ENCODE data around the gene KATNB1.
"Not testable (repeated sequence)": the region's sequence is repeated elsewhere in the genome, so short reads cannot be mapped to it uniquely, and the experiment has no call there.

The KATNB1 gene

GRCh38 chr16:57746316-57746715 lies 10.7 kb downstream of the KATNB1 start:
- not testable (repeated sequence) for H3K36me3 ChIP-seq (ENCODE audit: control insufficient read depth in 1 of 2, insufficient read depth in 2 of 2, low read length in 2 of 2); H4K8ac ChIP-seq (ENCODE audit: low read depth, low read length); H3K9me3 ChIP-seq (ENCODE audit: insufficient read depth, low read depth, low read length); H3K27me3 ChIP-seq (ENCODE audit: insufficient read depth, low read length); H3K79me2 ChIP-seq (ENCODE audit: control insufficient read depth, insufficient read depth, low read length, poor library complexity); H2BK120ac ChIP-seq (ENCODE audit: insufficient read depth, low read length, poor library complexity); H3K4me3 ChIP-seq (ENCODE audit: low read depth, low read length); H3K79me1 ChIP-seq (ENCODE audit: low read length); H2BK12ac ChIP-seq (ENCODE audit: low read length); H3K4ac ChIP-seq (ENCODE audit: low read depth, low read length); H3K4me2 ChIP-seq (ENCODE audit: low read length); H3K23ac ChIP-seq (ENCODE audit: low read length); H3K18ac ChIP-seq (ENCODE audit: low read length); H2AK5ac ChIP-seq (ENCODE audit: low read length); H4K91ac ChIP-seq (ENCODE audit: low read depth, low read length); H3K9ac ChIP-seq (ENCODE audit: low read length); DNase-seq; H2BK5ac ChIP-seq (ENCODE audit: low read depth, low read length, poor library complexity); H3K27ac ChIP-seq (ENCODE audit: low read depth, low read length); H4K12ac ChIP-seq (ENCODE audit: low read depth, low read length); H2AFZ ChIP-seq (ENCODE audit: insufficient read depth, low read length, poor library complexity); H3K14ac ChIP-seq (ENCODE audit: low read length)
- H3K4me1 ChIP-seq (ENCODE audit: control insufficient read depth in 1 of 2, insufficient read depth in 2 of 2, low read length in 2 of 2): peaks cover 11 to 12% of the 10 kb centered on the region in 2 experiments
- WGBS (ENCODE audit: extremely low coverage, insufficient coverage, insufficient read length): no CpG with 5 or more reads among the region's 7 CpGs

- no peak overlapping the region for H2BK5ac ChIP-seq (ENCODE audit: low read depth, low read length, poor library complexity)
- H3K79me1 ChIP-seq (ENCODE audit: low read length): peaks cover 2% of the 10 kb centered on the region
- no peak for DNase-seq
- H3K4me1 ChIP-seq (ENCODE audit: control insufficient read depth in 1 of 2, insufficient read depth in 2 of 2, low read length in 2 of 2): peaks cover 11 to 12% of the 10 kb centered on the region in 2 experiments
- no peak overlapping the region for H3K9ac ChIP-seq (ENCODE audit: low read length)
- H3K36me3 ChIP-seq (ENCODE audit: control insufficient read depth in 1 of 2, insufficient read depth in 2 of 2, low read length in 2 of 2): peaks cover 0 to 9% of the 10 kb centered on the region in 2 experiments
- no peaks in the 10 kb centered on the region for H3K79me2 ChIP-seq (ENCODE audit: control insufficient read depth, insufficient read depth, low read length, poor library complexity)
- no peak overlapping the region for H3K4me2 ChIP-seq (ENCODE audit: low read length)
- H2AK5ac ChIP-seq (ENCODE audit: low read length): no peak overlapping the region
- no peaks in the 10 kb centered on the region for H3K27me3 ChIP-seq (ENCODE audit: insufficient read depth, low read length)
- H3K18ac ChIP-seq (ENCODE audit: low read length): no peak overlapping the region
- H4K8ac ChIP-seq (ENCODE audit: low read depth, low read length): no peak overlapping the region
- H3K4ac ChIP-seq (ENCODE audit: low read depth, low read length): no peak overlapping the region
- H2BK12ac ChIP-seq (ENCODE audit: low read length): no peak overlapping the region
- H3K27ac ChIP-seq (ENCODE audit: low read depth, low read length): no peak overlapping the region
- no peak overlapping the region for H3K14ac ChIP-seq (ENCODE audit: low read length)
- no peak overlapping the region for H4K91ac ChIP-seq (ENCODE audit: low read depth, low read length)
- no peak overlapping the region for H2AFZ ChIP-seq (ENCODE audit: insufficient read depth, low read length, poor library complexity)
- no peak overlapping the region for H3K23ac ChIP-seq (ENCODE audit: low read length)
- H3K4me3 ChIP-seq (ENCODE audit: low read depth, low read length): no peak overlapping the region
- peaks cover 5% of the 10 kb centered on the region for H3K9me3 ChIP-seq (ENCODE audit: insufficient read depth, low read depth, low read length)
- H2BK120ac ChIP-seq (ENCODE audit: insufficient read depth, low read length, poor library complexity): no peak overlapping the region
- H4K12ac ChIP-seq (ENCODE audit: low read depth, low read length): no peak overlapping the region
- no CpG with 5 or more reads among the region's 7 CpGs for WGBS (ENCODE audit: extremely low coverage, insufficient coverage, insufficient read length)
Observed at GRCh38 chr16:57747091-57747490, 11.5 kb downstream of the KATNB1 start.

GRCh38 chr16:57747496-57747895 lies 11.9 kb downstream of the KATNB1 start:
- no peak overlapping the region for H3K4ac ChIP-seq (ENCODE audit: low read depth, low read length)
- no peak overlapping the region for H3K4me3 ChIP-seq (ENCODE audit: low read depth, low read length)
- no peak overlapping the region for H3K27ac ChIP-seq (ENCODE audit: low read depth, low read length)
- no peak overlapping the region for H4K91ac ChIP-seq (ENCODE audit: low read depth, low read length)
- peaks cover 11 to 12% of the 10 kb centered on the region in 2 experiments for H3K4me1 ChIP-seq (ENCODE audit: control insufficient read depth in 1 of 2, insufficient read depth in 2 of 2, low read length in 2 of 2)
- H3K9ac ChIP-seq (ENCODE audit: low read length): no peak overlapping the region
- no peak overlapping the region for H2BK12ac ChIP-seq (ENCODE audit: low read length)
- H3K4me2 ChIP-seq (ENCODE audit: low read length): no peak overlapping the region
- H3K79me2 ChIP-seq (ENCODE audit: control insufficient read depth, insufficient read depth, low read length, poor library complexity): no peaks in the 10 kb centered on the region
- H2BK120ac ChIP-seq (ENCODE audit: insufficient read depth, low read length, poor library complexity): no peak overlapping the region
- H3K9me3 ChIP-seq (ENCODE audit: insufficient read depth, low read depth, low read length): peaks cover 7% of the 10 kb centered on the region
- H3K14ac ChIP-seq (ENCODE audit: low read length): no peak overlapping the region
- H2BK5ac ChIP-seq (ENCODE audit: low read depth, low read length, poor library complexity): no peak overlapping the region
- no peak overlapping the region for H2AFZ ChIP-seq (ENCODE audit: insufficient read depth, low read length, poor library complexity)
- DNase-seq: no peak
- H4K8ac ChIP-seq (ENCODE audit: low read depth, low read length): no peak overlapping the region
- peaks cover 0 to 9% of the 10 kb centered on the region in 2 experiments for H3K36me3 ChIP-seq (ENCODE audit: control insufficient read depth in 1 of 2, insufficient read depth in 2 of 2, low read length in 2 of 2)
- H2AK5ac ChIP-seq (ENCODE audit: low read length): no peak overlapping the region
- no peak overlapping the region for H3K23ac ChIP-seq (ENCODE audit: low read length)
- peaks cover 2% of the 10 kb centered on the region for H3K79me1 ChIP-seq (ENCODE audit: low read length)
- H3K27me3 ChIP-seq (ENCODE audit: insufficient read depth, low read length): no peaks in the 10 kb centered on the region
- no peak overlapping the region for H3K18ac ChIP-seq (ENCODE audit: low read length)
- no CpG with 5 or more reads among the region's 12 CpGs for WGBS (ENCODE audit: extremely low coverage, insufficient coverage, insufficient read length)
- H4K12ac ChIP-seq (ENCODE audit: low read depth, low read length): no peak overlapping the region

- Histone ChIP-seq H3K23ac (ENCODE audit: low read length) (no peak overlapping the region), H4K8ac (ENCODE audit: low read depth, low read length) (no peak overlapping the region)
- WGBS (ENCODE audit: extremely low coverage, insufficient coverage, insufficient read length): no CpG with 5 or more reads among the region's 6 CpGs
Observed at GRCh38 chr16:57747996-57748395, 12.4 kb downstream of the KATNB1 start.

More at GRCh38 chr16:57747996-57748395, 12.4 kb downstream of the KATNB1 start:
- Histone ChIP-seq H2BK120ac (ENCODE audit: insufficient read depth, low read length, poor library complexity) (no peak overlapping the region), H3K9me3 (ENCODE audit: insufficient read depth, low read depth, low read length) (peaks cover 7% of the 10 kb centered on the region), H2BK5ac (ENCODE audit: low read depth, low read length, poor library complexity) (no peak overlapping the region), H3K27me3 (ENCODE audit: insufficient read depth, low read length) (no peaks in the 10 kb centered on the region), H3K4me1 (ENCODE audit: control insufficient read depth in 1 of 2, insufficient read depth in 2 of 2, low read length in 2 of 2) (peaks cover 11 to 12% of the 10 kb centered on the region in 2 experiments), H2AK5ac (ENCODE audit: low read length) (no peak overlapping the region), H2BK12ac (ENCODE audit: low read length) (no peak overlapping the region), H3K9ac (ENCODE audit: low read length) (no peak overlapping the region), H3K27ac (ENCODE audit: low read depth, low read length) (no peak overlapping the region), H3K79me2 (ENCODE audit: control insufficient read depth, insufficient read depth, low read length, poor library complexity) (no peaks in the 10 kb centered on the region), H3K36me3 (ENCODE audit: control insufficient read depth in 1 of 2, insufficient read depth in 2 of 2, low read length in 2 of 2) (peaks cover 0 to 9% of the 10 kb centered on the region in 2 experiments), H3K4me2 (ENCODE audit: low read length) (no peak overlapping the region), H2AFZ (ENCODE audit: insufficient read depth, low read length, poor library complexity) (no peak overlapping the region), H3K4me3 (ENCODE audit: low read depth, low read length) (no peak overlapping the region), H4K91ac (ENCODE audit: low read depth, low read length) (peak overlapping the region; percentile 32), H3K79me1 (ENCODE audit: low read length) (peaks cover 2% of the 10 kb centered on the region), H3K14ac (ENCODE audit: low read length) (no peak overlapping the region), H3K18ac (ENCODE audit: low read length) (no peak overlapping the region), H3K4ac (ENCODE audit: low read depth, low read length) (no peak overlapping the region), H4K12ac (ENCODE audit: low read depth, low read length) (no peak overlapping the region)
- no peak for DNase-seq
